ENCODE measurements around the gene PCDHAC1.

DNA sequence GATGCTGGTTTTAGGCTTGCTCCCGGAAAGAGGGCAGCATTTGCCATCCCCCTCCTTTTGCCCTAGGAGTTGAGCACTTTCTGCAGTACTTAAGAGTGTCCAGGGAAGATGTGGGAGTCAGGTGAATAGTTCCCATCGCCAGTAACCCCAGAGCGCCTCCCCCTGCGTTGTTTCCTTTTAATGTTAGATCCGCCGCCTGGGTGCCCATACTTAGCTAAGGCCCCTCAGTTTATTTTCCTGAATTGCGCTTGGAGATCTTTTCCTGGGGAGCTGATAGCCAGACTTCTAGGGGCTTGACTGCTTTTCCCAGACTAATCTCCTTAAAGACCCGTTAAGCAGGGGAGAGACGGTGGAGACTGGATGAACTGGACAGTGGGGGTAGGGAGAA lies 39.8 kb downstream of the PCDHAC1 start:
- TF ChIP-seq, protein P1, sequence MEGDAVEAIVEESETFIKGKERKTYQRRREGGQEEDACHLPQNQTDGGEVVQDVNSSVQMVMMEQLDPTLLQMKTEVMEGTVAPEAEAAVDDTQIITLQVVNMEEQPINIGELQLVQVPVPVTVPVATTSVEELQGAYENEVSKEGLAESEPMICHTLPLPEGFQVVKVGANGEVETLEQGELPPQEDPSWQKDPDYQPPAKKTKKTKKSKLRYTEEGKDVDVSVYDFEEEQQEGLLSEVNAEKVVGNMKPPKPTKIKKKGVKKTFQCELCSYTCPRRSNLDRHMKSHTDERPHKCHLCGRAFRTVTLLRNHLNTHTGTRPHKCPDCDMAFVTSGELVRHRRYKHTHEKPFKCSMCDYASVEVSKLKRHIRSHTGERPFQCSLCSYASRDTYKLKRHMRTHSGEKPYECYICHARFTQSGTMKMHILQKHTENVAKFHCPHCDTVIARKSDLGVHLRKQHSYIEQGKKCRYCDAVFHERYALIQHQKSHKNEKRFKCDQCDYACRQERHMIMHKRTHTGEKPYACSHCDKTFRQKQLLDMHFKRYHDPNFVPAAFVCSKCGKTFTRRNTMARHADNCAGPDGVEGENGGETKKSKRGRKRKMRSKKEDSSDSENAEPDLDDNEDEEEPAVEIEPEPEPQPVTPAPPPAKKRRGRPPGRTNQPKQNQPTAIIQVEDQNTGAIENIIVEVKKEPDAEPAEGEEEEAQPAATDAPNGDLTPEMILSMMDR (IDR thresholded peaks at IDR 0.05; ENCODE audit: borderline replicate concordance, extremely low read depth, low read length, poor library complexity, severe bottlenecking) = no peak
- no peak for TF ChIP-seq EZH2 (IDR thresholded peaks at IDR 0.05; ENCODE audit: borderline replicate concordance, low read depth, low read length, severe bottlenecking)
